SK-N-SH (cell line): Measurements from ENCODE around the gene CACUL1. TPM values are rescaled to one million over a fixed set of nuclear protein-coding genes. Genes with fewer than 3 reads are reported as not detected.

Source experiments
- polyA plus RNA-seq, 3 experiments: library from polyadenylated mRNA; depleted of rRNA; stranded (reverse); fragments of >200 nt; gene quantifications; 2 replicates each; pipeline ENCODE4 v1.2.3, GENCODE V29; 2012

Gene CACUL1
- polyA plus RNA-seq, 1 of the 3 experiments (the other 2 are of a cell fraction): 2.6 TPM

Other genes with a start within 250 kb of the CACUL1 start
- gene PRLHR, start 159.3 kb downstream of the CACUL1 start, polyA plus RNA-seq (2012; rRNA removed): 0.03 TPM in 1 of 2 replicates, not detected in the other